AG04450 (cell line): ENCODE data around the gene NSUN2. TPM values are rescaled to one million over a fixed set of nuclear protein-coding genes. Genes with fewer than 3 reads are reported as not detected.

Experiments
- CTCF ChIA-PET: fragments of 300-600, 350-600 bp; formaldehyde crosslinking; extraction: SDS; loops from one replicate; lab custom pipeline; 2022; ENCODE audit warnings: antibody characterized with exemption, inconsistent platforms; lab: Charles Lee
- POLR2A ChIA-PET: fragments of 350-600 bp; formaldehyde crosslinking; extraction: SDS; loops from one replicate; lab custom pipeline; 2021; ENCODE audit warnings: antibody characterized with exemption, inconsistent platforms; lab: Yijun Ruan, JAX
- DNase-seq: peaks from one replicate; pipeline ENCODE4 v3.0.0-alpha.2; 2011; ENCODE audit warnings: low read depth, low spot score
- H3K27ac ChIP-seq: one replicate; pipeline ENCODE4 v1.5.1; 2012; ENCODE audit warnings: low read depth, low read length, control low read depth
- H3K27me3 ChIP-seq: one replicate; pipeline ENCODE4 v1.6.0; 2012; ENCODE audit warnings: low read length; ENCODE audit not compliant: control insufficient read depth, insufficient read depth
- H3K4me3 ChIP-seq: 2 replicates; pipeline ENCODE4 v1.5.1; 2011; ENCODE audit warnings: mild to moderate bottlenecking, low read depth, low read length, control low read depth
- H3K9me3 ChIP-seq: 2 replicates; pipeline ENCODE4 v1.5.1; 2012; ENCODE audit warnings: low read length; ENCODE audit not compliant: control insufficient read depth, insufficient read depth
- CTCF ChIP-seq: IDR thresholded peaks from 2 replicates; pipeline ENCODE4 v1.5.1; 2011; ENCODE audit warnings: low read depth, low read length, control low read depth, inconsistent platforms
- polyA plus RNA-seq: library from polyadenylated mRNA; depleted of rRNA; stranded (reverse); fragments of >200 nt; gene quantifications from 2 replicates; pipeline ENCODE4 v1.2.3, GENCODE V29; 2011

Gene NSUN2
- polyA plus RNA-seq, 1 experiment: 42.0 TPM

- POLR2A ChIA-PET: no interaction called here
- CTCF ChIA-PET: interaction anchor here (1.7 kb wide), 2 partner anchors 164 to 1084 kb away, joined by 3 to 14 read pairs; no protein-coding TSS in a partner anchor
- Histone ChIP-seq H3K27me3 (peaks cover 34% of the 10 kb centered on the region), H3K9me3 (no peaks in the 10 kb centered on the region; the same call in 1 of the 2 replicates), H3K4me3 (no peak overlapping the region), H3K27ac (no peak overlapping the region)
- DNase-seq: no peak
- TF ChIP-seq CTCF: no peak
These were observed 51.8 kb downstream of the NSUN2 start for GRCh38 chr5:6581090-6581489.

- CTCF ChIA-PET: no interaction called here
- H3K9me3 ChIP-seq: no peaks in the 10 kb centered on the region; the same call in 1 of the 2 replicates
- H3K27ac ChIP-seq: no peak overlapping the region
- POLR2A ChIA-PET: no interaction called here
- TF ChIP-seq CTCF: no peak
- peaks cover 22% of the 10 kb centered on the region for H3K27me3 ChIP-seq
- DNase-seq: no peak
- no peak overlapping the region for H3K4me3 ChIP-seq
These were observed 53.3 kb downstream of the NSUN2 start for GRCh38 chr5:6579535-6579934.

GRCh38 chr5:6578676-6579343 lies 54.0 kb downstream of the NSUN2 start:
- CTCF ChIA-PET: interaction anchor here (3.0 kb wide), 1 partner anchor 1082 kb away, joined by 22 read pairs; no protein-coding TSS in a partner anchor
- H3K27me3 ChIP-seq: peaks cover 24% of the 10 kb centered on the region
- TF ChIP-seq CTCF: no peak

GRCh38 chr5:6576861-6577501 lies 55.9 kb downstream of the NSUN2 start:
- DNase-seq: peak; percentile 13
- Histone ChIP-seq H3K27me3 (peaks cover 9% of the 10 kb centered on the region), H3K27ac (no peak overlapping the region), H3K4me3 (no peak overlapping the region), H3K9me3 (no peaks in the 10 kb centered on the region)
- peak; percentile 69 for TF ChIP-seq CTCF
- ChIA-PET POLR2A (no interaction called here), CTCF (interaction anchor here (0.7 to 3.0 kb wide), 8 partner anchors 14 to 1181 kb away, joined by 3 to 22 read pairs (median 4); no protein-coding TSS in a partner anchor)

More at GRCh38 chr5:6578676-6579343, 54.0 kb downstream of the NSUN2 start:
- no peak for DNase-seq
- no peak overlapping the region for H3K4me3 ChIP-seq
- H3K9me3 ChIP-seq: no peaks in the 10 kb centered on the region; the same call in 1 of the 2 replicates
- no peak overlapping the region for H3K27ac ChIP-seq
- POLR2A ChIA-PET: no interaction called here
